Measurements from ENCODE around the gene GPR37L1.

GRCh38 chr1:202162047-202162417, 39.3 kb downstream of the GPR37L1 start:
- no peak for TF ChIP-seq CTCF (IDR thresholded peaks at IDR 0.05)
- TF ChIP-seq POLR2A (IDR thresholded peaks at IDR 0.05): no peak

Data from right lobe of liver (tissue), 4 donors.